Stimulated activated memory B cell treated with anti-CD40 and anti-IgM and Interleukin-4, amounts not matched to agents 10 μg/mL and 1 μg/mL and 100 μg/mL, for 72 hours (primary cell): Measurements from ENCODE around the gene P2RY14.
A peak's percentile ranks its signal among the peaks of the same experiment; 100 is the strongest.

Source experiments
- ATAC-seq: fragments of 150-1000 bp; cut with Tn5 transposase; 2 replicates; pipeline ENCODE4 v1.10.0; 2021
- H3K27ac Mint-ChIP-seq: one replicate; pipeline ENCODE4 v1.8.0; 2022; ENCODE audit warnings: mild to moderate bottlenecking, mixed read lengths
- H3K27me3 Mint-ChIP-seq: one replicate; pipeline ENCODE4 v1.8.0; 2022; ENCODE audit warnings: mixed read lengths
- H3K36me3 Mint-ChIP-seq: one replicate; pipeline ENCODE4 v1.8.0; 2022; ENCODE audit warnings: mixed read lengths
- H3K4me1 Mint-ChIP-seq: one replicate; pipeline ENCODE4 v1.8.0; 2022; ENCODE audit warnings: mixed read lengths
- H3K4me3 Mint-ChIP-seq: one replicate; pipeline ENCODE4 v1.8.0; 2022; ENCODE audit warnings: mild to moderate bottlenecking, moderate library complexity, mixed read lengths
- H3K9me3 Mint-ChIP-seq: one replicate; pipeline ENCODE4 v1.8.0; 2022; ENCODE audit warnings: mixed read lengths

P2RY14 gene

GRCh38 chr3:151278230-151278629, at the start of gene P2RY14:
TSS of gene P2RY14 (minus strand) at chr3:151278542. CDS start at chr3:151214316, 64,226 bp downstream.
- Mint-ChIP-seq H3K9me3 (no peaks in the 10 kb centered on the region), H3K36me3 (no peaks in the 10 kb centered on the region), H3K4me1 (peaks cover 58% of the 10 kb centered on the region), H3K27ac (peak within 1 kb of the TSS; percentile 58), H3K27me3 (no peaks in the 10 kb centered on the region), H3K4me3 (no peak within 1 kb of the TSS)
- peak; percentile 79 for ATAC-seq

- Mint-ChIP-seq H3K4me3 (no peak overlapping the region), H3K36me3 (no peaks in the 10 kb centered on the region), H3K27ac (no peak overlapping the region), H3K27me3 (no peaks in the 10 kb centered on the region), H3K9me3 (no peaks in the 10 kb centered on the region), H3K4me1 (peaks cover 6% of the 10 kb centered on the region)
- ATAC-seq = no peak
These were observed 49.3 kb upstream of the P2RY14 start for GRCh38 chr3:151327571-151328198.

- Mint-ChIP-seq H3K4me3 (no peak overlapping the region), H3K27me3 (no peaks in the 10 kb centered on the region), H3K4me1 (peaks cover 6% of the 10 kb centered on the region), H3K9me3 (no peaks in the 10 kb centered on the region), H3K36me3 (no peaks in the 10 kb centered on the region), H3K27ac (no peak overlapping the region)
- ATAC-seq = no peak
These were observed 44.2 kb upstream of the P2RY14 start for GRCh38 chr3:151322511-151322910.

GRCh38 chr3:151321526-151321925, 43.2 kb upstream of the P2RY14 start:
- no peaks in the 10 kb centered on the region for H3K9me3 Mint-ChIP-seq
- H3K4me1 Mint-ChIP-seq = peaks cover 6% of the 10 kb centered on the region
- H3K27ac Mint-ChIP-seq = no peak overlapping the region
- ATAC-seq = no peak
- no peaks in the 10 kb centered on the region for H3K36me3 Mint-ChIP-seq
- H3K27me3 Mint-ChIP-seq = no peaks in the 10 kb centered on the region
- H3K4me3 Mint-ChIP-seq = no peak overlapping the region

- ATAC-seq = no peak
- Mint-ChIP-seq H3K4me1 (peaks cover 6% of the 10 kb centered on the region), H3K27me3 (no peaks in the 10 kb centered on the region), H3K27ac (no peak overlapping the region), H3K36me3 (no peaks in the 10 kb centered on the region), H3K4me3 (no peak overlapping the region), H3K9me3 (no peaks in the 10 kb centered on the region)
These were observed 41.8 kb upstream of the P2RY14 start for GRCh38 chr3:151320131-151320530.

GRCh38 chr3:151319628-151320027, 41.3 kb upstream of the P2RY14 start:
- no peak overlapping the region for H3K4me3 Mint-ChIP-seq
- H3K27ac Mint-ChIP-seq = no peak overlapping the region
- H3K9me3 Mint-ChIP-seq = no peaks in the 10 kb centered on the region
- no peak for ATAC-seq
- H3K27me3 Mint-ChIP-seq = no peaks in the 10 kb centered on the region
- H3K36me3 Mint-ChIP-seq = no peaks in the 10 kb centered on the region
- peaks cover 6% of the 10 kb centered on the region for H3K4me1 Mint-ChIP-seq

- Mint-ChIP-seq H3K27ac (no peak overlapping the region), H3K9me3 (no peaks in the 10 kb centered on the region), H3K4me3 (no peak overlapping the region), H3K4me1 (peaks cover 6% of the 10 kb centered on the region), H3K36me3 (no peaks in the 10 kb centered on the region), H3K27me3 (no peaks in the 10 kb centered on the region)
- no peak for ATAC-seq
These were observed 40.6 kb upstream of the P2RY14 start for GRCh38 chr3:151318991-151319390.

GRCh38 chr3:151318313-151318712, 40.0 kb upstream of the P2RY14 start:
- Mint-ChIP-seq H3K9me3 (no peaks in the 10 kb centered on the region), H3K4me1 (peaks cover 6% of the 10 kb centered on the region), H3K36me3 (no peaks in the 10 kb centered on the region), H3K27me3 (no peaks in the 10 kb centered on the region), H3K4me3 (no peak overlapping the region), H3K27ac (no peak overlapping the region)
- ATAC-seq = no peak

- Mint-ChIP-seq H3K27ac (no peak within 1 kb of the TSS), H3K4me3 (no peak within 1 kb of the TSS), H3K4me1 (peaks cover under 1% of the 10 kb centered on the region), H3K27me3 (no peaks in the 10 kb centered on the region), H3K36me3 (no peaks in the 10 kb centered on the region), H3K9me3 (no peaks in the 10 kb centered on the region)
- no peak for ATAC-seq
These were observed 38.1 kb upstream of the P2RY14 start, which contains the start of gene GPR87 for GRCh38 chr3:151316267-151316991. TSS of gene GPR87 (minus strand) at chr3:151316820. CDS start at chr3:151300100, 16,720 bp downstream.

GRCh38 chr3:151315846-151316245, 37.5 kb upstream of the P2RY14 start:
- Mint-ChIP-seq H3K27me3 (no peaks in the 10 kb centered on the region), H3K27ac (no peak overlapping the region), H3K4me1 (no peaks in the 10 kb centered on the region), H3K9me3 (no peaks in the 10 kb centered on the region), H3K36me3 (no peaks in the 10 kb centered on the region), H3K4me3 (no peak overlapping the region)
- ATAC-seq = no peak

GRCh38 chr3:151315136-151315535, 36.8 kb upstream of the P2RY14 start:
- H3K36me3 Mint-ChIP-seq = no peaks in the 10 kb centered on the region
- H3K27me3 Mint-ChIP-seq = no peaks in the 10 kb centered on the region
- H3K4me1 Mint-ChIP-seq = no peaks in the 10 kb centered on the region
- ATAC-seq = no peak
- H3K27ac Mint-ChIP-seq = no peak overlapping the region
- H3K9me3 Mint-ChIP-seq = no peaks in the 10 kb centered on the region
- H3K4me3 Mint-ChIP-seq = no peak overlapping the region

GRCh38 chr3:151314593-151314992, 36.3 kb upstream of the P2RY14 start:
- Mint-ChIP-seq H3K36me3 (no peaks in the 10 kb centered on the region), H3K27ac (no peak overlapping the region), H3K4me1 (no peaks in the 10 kb centered on the region), H3K4me3 (no peak overlapping the region), H3K9me3 (no peaks in the 10 kb centered on the region), H3K27me3 (no peaks in the 10 kb centered on the region)
- ATAC-seq = no peak

GRCh38 chr3:151314137-151314536, 35.8 kb upstream of the P2RY14 start:
- H3K4me1 Mint-ChIP-seq = no peaks in the 10 kb centered on the region

GRCh38 chr3:151312972-151313371, 34.6 kb upstream of the P2RY14 start:
- H3K4me3 Mint-ChIP-seq = no peak overlapping the region
- no peaks in the 10 kb centered on the region for H3K36me3 Mint-ChIP-seq
- no peaks in the 10 kb centered on the region for H3K4me1 Mint-ChIP-seq
- no peak overlapping the region for H3K27ac Mint-ChIP-seq
- H3K27me3 Mint-ChIP-seq = no peaks in the 10 kb centered on the region
- no peak for ATAC-seq
- H3K9me3 Mint-ChIP-seq = no peaks in the 10 kb centered on the region

More at GRCh38 chr3:151314137-151314536, 35.8 kb upstream of the P2RY14 start:
- Mint-ChIP-seq H3K36me3 (no peaks in the 10 kb centered on the region), H3K27me3 (no peaks in the 10 kb centered on the region), H3K4me3 (no peak overlapping the region), H3K9me3 (no peaks in the 10 kb centered on the region), H3K27ac (no peak overlapping the region)
- ATAC-seq = no peak

GRCh38 chr3:151309566-151309965, 31.2 kb upstream of the P2RY14 start:
- Mint-ChIP-seq H3K9me3 (no peaks in the 10 kb centered on the region), H3K4me3 (no peak overlapping the region), H3K27ac (no peak overlapping the region), H3K27me3 (no peaks in the 10 kb centered on the region), H3K36me3 (no peaks in the 10 kb centered on the region), H3K4me1 (no peaks in the 10 kb centered on the region)
- no peak for ATAC-seq
